ENCODE data around the gene PCDH1. TPM values are rescaled to one million over a fixed set of nuclear protein-coding genes. Genes with fewer than 3 reads are reported as not detected.
"Not testable (repeated sequence)": the region's sequence is repeated elsewhere in the genome, so short reads cannot be mapped to it uniquely, and the experiment has no call there.

Gene PCDH1
- polyA plus RNA-seq, 1 donor, result 13.6 TPM

DNA sequence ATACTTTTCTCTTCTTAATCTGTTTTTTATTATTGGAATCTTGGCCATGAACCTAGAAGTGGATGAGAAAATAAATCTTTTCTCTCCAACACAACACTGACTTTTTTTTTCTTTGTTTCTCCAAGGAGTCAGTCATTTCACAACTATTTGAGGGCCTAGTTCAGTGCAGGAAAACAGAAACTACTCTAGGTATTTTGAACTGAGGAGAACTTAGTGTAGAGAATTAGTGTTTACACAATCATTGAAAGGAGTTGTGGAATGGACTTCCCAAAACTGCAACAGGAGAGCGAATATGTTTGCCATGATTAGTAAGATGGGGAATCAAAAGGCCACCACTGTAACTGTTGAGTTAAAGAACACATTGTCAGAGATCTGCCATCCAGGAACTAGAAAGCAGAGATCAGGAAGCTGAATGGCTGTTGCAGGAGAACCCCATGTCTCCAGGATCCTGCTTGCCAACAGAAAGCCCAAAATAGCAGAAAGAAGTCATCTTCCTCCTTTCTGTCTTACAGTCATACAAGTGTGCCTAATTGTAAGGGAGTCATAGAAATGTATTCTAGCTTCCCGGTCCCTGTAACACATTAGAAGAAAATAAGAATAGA, 20.3 kb upstream of the PCDH1 start:
- DNase-seq (ENCODE audit: low read depth), result no peak

DNA sequence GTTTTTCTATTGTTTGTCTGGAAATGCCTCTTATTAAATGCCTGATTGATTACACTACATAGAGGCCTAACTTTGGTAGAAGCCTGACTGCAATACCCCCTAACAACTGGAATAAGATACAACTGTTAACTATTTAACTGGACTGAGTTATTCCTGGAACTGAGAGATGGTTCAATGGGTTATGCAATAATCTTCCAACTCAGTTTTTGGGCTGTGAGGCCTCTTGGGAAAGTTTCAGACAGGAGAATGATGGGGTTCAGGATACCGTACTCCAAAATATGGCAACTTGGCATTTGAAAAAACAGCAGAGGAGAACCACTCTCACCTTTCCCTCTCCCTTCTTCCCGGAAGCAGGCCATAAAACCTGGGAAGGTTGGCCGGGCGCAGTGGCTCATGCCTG, 19.2 kb upstream of the PCDH1 start:
- DNase-seq (ENCODE audit: low read depth), result no peak

DNA sequence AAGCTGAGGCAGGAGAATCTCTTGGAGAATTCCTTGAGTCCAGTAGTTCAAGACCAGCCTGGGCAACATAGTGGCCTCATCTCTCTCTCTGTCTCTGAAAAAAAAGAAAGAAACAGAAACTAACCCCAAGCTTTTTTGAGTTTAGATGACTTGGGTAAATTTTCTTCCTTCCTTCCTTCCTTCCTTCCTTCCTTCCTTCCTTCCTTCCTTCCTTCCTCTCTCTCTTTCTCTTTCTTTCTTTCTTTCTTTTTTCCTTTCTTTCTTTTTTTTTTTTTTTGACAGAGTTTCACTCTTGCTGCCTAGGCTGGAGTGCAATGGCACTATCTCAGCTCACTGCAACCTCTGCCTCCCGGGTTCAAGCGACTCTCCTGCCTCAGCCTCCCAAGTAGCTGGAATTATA, 12.2 kb upstream of the PCDH1 start:
- not testable (repeated sequence) for DNase-seq (ENCODE audit: low read depth)

DNA sequence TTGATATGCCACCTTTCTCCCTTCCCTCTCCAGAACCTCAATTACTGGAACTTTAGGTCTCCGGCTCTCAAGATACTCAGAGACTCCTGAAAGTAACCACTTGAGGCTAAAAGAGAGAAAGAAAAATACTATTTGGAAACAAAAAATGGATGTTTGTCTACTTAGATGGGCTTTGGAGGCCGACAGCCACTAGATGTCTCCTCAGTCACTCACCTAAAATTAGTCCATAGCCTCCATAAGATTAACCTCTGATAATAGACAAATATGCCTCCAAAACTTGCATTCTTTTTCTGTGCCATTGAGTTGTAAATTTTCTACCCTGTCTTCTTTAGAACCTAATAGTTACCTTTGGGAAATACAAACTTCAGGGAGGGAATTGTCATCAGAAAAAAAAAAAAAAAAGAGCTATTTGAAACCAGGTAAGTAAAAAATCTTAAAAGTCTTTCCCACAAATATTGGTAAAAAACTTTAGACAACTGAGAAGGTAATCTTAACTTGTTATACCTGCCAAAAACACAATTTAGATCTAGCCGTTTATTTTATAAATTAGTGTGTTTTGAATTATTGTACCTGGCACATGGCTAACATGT, 11.2 kb upstream of the PCDH1 start:
- no peak for DNase-seq (ENCODE audit: low read depth)

DNA sequence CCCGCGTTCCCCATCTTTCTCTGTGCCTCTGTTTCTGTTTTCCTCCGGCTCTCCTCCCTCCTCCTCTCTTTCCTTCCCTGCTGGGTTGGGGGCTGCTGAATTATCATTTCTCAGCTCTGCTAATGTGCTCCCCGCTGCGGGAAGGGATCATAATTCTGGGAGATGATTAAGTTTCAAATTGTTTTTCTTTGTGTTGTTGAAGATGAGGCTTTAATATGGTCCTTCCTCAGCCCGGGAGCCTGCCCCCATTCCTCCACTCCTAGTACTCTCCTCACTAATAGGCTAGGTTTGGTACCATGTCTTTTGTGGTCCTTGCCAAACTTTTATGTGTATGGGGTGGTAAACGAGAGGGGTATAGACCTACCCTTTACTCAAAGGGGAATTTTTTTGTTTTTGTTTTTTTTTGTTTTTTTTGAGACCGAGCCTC, 5.7 kb upstream of the PCDH1 start:
- DNase-seq (ENCODE audit: low read depth), result no peak

DNA sequence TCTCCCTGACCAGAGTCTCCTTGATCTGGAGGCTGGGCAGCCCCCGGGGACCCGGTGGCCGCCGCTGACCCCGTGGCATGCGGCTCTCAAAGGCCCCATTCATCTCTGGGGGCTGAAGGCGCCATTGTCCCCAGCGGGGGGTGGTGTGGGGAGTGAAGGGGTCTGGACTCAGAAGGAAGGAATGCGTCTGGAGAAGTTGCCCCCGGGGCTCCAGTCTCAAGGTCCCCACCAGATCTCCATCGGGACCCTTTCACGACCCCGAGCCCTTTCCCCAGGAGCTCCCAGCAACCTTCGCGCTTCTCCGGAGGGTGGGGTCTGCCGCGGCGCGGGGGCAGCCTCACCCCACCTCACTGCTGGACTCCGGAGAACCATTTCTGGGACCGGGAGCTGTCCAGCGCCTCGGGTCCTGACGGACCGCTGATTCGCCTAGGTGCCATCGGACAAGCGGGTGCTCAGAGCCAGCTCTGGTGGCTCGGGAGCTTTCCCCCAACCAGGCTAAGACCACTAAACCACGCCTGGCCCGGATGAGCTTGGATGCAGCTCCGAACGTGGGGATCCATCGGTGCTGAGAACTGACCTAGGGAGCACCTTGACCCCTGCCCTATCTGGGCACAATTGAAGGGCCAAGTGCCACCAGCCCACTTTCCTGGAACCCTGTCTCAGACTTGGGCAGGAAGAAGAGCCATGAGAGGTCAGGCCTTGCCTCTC, 5.1 kb upstream of the PCDH1 start:
- DNase-seq (ENCODE audit: low read depth), result no peak

DNA sequence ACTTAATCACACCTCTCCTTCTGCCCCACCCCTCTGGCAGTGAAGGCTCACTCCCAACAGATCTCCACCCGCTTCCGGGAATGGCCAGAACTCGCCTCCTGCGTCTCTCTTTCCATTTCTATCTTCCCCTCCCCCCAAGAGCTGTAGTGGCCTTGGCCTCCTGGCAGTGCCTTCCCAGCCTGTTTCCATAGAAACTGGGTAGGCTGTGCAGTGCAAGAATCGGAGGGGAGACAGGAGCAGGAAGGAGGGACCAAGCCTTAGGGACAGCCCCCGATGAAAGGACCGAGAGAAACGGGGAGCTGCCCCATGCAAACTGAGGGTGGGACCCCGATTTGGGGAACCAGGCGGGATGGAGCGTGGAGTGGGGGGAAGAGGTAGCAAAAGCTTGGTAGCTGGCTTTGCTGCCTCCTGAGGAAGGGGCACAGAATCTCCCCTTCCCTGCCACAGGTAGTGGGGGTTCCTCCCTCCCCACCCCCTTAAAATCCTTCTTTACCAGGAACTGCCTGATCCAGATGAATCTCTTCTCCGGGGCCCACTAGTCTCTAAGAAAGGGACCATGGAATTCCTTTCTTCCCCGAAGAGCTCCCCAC, 4.5 kb upstream of the PCDH1 start:
- DNase-seq (ENCODE audit: low read depth), result no peak

DNA sequence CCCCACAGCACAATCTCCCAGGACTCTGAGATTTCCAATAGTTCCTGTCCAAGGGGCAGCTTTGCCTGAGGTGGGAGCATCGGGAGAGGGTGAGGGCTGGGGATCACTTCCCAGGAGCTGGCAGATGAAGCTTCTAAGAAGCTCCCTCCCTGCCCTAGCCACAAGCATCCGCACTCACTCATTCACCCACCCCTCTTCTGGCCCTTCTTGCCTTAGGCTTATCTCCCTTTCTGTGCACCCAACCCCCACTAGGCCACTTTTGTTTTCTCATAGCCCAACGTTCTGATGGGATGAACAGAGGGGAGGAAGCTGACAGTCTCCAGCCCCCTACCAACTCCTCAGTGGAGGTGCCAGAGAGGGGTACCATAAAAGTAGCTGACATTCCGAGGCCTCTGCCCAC, 3.7 kb upstream of the PCDH1 start:
- no peak for DNase-seq (ENCODE audit: low read depth)

DNA sequence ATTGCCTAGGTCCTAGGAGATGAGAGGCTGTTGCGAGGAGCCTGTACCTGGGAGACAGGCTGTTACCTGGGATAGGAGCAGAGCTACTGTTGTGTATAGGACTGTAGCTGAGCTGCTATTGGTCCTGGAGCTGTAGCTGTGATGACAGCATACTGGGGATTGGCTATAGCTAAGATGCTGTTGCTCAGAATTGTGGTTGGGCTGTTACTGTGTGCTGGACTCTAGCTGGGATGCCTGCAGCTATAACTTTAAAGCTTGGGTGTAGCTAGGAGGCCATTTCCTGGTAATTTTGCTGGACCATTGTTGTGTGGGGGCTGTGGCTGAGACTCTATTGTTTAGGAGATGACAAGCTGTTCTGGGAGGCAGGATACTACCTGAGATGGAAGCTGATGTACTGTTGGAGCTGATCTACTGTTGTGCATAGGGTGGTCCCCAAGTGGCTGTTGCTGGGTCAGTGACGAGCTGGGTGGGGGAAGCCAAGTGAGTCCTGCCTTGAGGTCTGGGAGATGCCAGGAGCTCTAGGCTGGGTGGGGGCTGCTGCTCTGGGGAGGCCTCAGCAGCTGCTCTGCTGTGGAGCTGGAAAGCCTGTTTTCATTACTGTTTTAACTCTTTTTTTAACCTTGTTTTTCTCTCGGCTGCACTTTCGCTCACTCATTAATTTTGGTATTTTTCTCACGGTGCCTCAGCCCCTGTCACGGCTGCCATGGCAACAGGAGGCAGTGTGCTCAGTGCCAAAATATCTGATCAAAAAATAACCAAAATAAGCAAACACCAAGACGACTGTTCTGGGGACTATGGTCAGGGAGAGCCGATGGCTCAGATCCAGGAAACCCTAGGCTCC, 3.0 kb upstream of the PCDH1 start:
- DNase-seq (ENCODE audit: low read depth), result no peak

DNA sequence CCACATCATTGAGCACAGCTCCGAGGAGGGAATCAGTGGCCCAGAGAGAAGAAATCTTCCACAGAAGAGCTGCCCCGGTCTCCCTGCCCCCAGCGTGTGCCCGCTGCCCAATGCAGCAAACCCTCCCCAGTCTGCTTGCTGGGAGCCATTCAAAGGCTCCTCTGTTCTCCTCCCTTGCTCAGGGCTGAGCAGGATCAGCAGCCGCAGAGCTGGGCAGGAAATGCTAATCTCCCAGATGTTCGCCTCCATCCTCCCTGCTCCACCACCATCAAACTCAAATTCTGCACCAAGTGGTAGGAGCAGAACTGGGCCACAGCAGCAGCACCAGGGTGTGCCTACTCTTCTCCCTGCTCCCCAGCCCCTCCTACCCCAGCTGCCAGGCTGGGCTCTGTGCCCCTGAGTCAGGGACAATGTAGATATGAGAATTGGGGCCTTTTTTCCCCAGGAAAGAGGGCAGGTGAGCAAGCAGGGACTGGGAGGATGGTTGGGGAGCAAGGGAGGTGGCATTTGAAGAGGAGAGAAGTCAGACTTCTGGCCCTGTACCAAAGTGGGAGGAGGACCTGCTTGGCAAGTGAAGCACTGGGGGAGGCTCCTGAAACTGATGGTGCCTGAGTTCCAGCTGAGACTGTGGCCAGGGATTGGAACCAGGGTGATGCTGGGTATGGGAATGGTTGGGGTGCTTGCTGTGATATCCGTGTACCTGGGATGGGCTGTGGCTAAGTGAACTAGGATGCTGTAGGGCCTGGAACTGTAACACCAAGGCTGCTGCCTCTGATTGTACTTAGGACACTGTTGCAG, 1.9 kb upstream of the PCDH1 start:
- DNase-seq (ENCODE audit: low read depth), result no peak

DNA sequence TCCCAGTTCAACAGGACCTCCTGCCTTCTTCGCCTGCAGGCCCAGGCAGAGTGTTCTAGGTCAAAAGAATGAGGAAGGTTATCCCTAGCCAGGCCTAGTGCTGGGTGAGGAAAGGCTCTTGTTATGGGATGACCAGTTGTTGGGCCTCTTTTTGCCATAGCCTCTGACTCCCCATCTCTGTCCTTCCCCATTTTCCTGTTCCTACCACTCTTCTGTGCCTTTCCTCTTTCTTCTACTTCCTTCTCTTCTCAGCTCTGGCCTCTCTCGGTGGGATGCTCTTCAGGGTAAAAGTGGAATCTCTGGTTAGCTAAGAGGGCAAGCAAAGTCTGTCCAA, 1.2 kb upstream of the PCDH1 start:
- no peak for DNase-seq (ENCODE audit: low read depth)

DNA sequence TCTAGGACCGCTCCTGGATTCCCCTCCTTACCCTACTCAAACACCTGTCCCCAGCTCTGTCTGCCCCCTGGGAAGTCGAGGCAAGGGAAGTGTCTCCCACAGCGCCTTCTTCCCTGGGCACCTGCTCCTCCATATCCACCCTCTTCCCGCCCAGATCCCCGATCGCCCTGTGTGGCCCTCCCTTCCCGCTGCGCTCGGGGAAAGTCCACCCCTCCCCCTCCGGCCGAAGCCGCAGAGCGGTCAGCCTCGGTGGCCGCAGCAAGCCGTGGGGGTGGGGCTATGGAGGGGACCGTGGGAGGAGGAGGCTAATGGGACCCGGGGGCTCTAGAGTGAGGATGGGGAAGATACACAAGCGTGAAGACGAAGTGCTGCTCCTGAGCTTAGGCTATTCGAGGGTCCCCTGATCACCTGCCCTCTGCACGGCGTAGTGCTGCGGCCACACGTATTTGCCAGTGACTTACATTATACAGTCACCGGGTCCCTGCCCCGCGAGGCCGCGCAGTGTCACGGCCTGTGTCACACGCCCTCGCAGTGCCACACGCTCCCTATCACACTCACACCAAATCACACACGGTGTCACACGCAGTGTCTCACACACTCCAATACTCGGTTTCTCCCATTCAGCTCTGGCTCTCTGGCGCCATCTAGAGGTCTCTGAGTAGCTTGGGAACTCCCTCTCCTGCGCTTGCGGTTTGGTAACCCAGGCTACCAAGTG, 658 bp upstream of the PCDH1 start:
- peak; percentile 82 for DNase-seq (ENCODE audit: low read depth)

DNA sequence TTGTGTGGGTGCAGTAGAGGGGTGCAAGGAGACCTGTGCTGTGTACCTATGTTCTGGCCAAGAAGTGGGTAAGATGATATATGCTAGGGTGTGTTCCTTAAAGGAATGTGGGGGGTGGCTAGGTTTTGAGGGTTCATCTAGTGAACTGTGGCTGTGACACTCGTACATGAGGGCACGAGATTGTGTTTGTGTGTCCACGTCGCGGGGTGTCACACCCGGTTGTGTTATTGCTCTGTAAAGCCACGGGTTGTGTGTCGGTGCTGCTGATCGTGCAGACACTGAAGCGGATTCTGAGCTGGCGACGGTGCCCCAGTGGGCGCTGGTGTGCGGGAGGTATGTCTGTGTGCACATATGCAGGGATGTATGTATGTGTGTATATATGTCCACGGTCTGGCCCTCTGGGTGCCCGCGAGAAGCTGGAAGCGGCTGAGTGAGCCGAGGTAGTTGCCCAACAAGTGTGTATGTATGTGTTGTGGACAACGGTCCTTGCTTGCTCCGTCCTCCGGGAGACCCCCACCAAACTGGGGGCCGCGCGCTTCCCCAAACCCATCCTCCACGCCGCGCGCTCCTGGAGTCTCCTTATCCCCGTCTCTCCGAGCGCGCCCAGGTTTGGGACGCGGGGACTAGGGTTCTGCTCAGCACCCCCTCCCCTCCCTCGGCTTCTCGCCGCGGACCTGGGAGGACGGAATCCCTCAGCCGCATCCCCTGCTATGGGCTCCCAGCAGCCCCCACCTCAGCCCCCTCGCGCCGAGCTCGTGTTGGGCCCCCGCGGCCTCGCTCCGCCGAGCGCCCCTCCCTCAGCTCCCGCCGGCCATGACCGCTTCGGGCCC, 639 bp downstream of the PCDH1 start:
- no peak for DNase-seq (ENCODE audit: low read depth)

DNA sequence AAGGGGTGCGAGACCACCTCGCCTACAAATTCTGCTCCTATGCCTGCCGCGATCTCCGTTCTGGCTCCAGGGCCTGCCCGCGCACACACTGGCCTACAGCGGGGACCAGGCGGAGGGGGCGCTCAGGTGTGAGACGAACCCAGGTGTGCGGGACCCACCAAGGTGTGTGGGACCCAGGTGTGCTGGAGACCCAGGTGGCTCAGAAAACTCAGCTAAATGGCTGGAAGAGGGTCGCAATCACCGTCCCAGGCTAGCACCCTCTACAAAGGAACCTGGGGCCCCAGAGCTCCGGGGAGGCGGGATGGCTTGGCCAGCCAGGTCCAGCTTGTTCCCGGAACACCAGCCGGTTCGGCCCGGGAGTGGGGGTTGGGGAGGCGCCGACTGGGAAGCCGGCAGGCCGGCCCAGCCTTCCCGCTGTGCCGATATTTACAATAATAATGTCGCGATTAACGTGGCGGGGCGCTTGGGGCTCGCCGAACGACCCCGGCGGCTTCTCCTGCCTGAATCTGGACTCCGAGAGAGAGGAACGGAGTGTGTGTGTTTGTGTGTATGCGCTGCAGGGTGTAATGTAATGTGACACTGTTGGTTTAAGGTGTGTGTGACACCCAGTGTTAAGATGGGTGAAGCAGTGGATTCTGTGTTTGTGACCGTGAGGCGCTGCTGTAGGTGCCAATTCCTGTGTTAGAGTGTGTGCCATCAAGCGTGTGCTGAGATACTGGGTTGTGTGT, 1.4 kb downstream of the PCDH1 start:
- no peak for DNase-seq (ENCODE audit: low read depth)

DNA sequence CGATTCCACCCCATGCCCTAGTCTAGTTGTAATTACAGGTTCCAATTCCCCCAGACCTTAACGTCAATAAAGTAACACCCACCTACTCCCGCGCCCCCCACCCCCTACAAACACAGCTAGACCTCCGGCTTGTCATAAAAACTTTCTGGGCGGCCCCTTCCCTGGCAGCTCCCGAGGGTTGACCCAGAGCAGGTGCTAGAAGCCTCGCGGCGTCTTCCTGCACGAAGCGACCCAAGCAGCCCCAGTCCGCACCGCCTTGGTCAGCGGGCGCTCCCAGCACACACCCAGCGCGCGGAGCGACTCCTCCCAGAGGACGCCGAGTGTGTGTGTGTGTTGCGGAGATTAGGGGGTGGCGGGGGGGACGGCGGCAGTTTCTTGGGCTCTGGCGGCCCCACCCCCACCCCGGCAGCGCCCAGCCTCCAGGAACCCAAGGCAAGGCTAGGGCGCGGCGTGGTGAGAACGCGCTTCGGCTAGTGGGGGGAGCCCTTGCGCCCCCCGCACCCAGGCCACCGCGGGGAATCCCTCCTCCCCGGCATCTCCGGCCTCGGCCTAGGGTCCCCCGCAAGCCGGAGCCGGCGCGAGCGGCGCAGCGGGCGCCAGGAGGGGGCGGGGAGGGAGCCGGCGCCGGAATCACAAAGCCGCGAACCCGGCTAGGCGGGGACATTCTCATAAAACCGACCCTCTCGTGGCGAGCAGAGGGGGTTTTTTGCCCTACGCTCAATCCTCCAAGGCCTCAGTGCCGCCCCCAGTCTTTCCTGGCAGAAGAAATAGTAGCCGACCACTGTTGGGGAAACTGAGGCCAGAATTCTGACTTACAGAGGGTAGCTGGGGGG, 2.2 kb downstream of the PCDH1 start:
- no peak for DNase-seq (ENCODE audit: low read depth)

DNA sequence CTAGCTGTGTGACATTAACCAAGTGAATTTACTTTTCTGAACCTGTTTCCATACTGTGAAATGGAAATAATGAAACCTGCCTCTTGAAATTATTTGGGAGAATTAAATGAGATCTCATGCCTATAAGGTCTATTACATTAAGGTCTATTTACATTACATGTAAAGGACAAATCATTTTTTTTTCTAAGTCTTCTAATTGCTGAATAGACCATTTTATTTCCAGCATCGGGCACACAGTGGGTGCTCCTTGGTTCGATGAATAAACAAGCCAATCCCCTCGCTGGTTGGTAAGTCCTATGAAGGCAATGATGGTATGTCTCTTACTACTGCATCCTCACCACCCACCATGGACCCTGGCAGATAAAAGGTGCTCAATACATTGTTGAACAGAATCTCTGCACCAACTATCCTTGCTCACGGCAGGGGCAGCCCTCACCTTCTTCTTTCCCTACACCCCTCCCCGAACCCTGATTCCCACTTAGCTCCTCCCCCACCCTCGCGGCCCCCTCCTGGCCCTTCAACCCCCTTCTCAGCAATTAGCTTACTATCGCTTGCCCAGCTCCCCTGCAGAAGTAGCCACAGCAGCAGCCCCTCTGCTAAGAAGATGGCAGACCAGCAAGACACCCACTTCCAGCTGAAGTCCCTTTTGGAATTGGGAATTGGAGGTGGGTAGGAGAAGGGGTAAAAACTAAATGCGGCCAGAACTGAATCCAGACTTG, 3.0 kb downstream of the PCDH1 start:
- no peak for DNase-seq (ENCODE audit: low read depth)

DNA sequence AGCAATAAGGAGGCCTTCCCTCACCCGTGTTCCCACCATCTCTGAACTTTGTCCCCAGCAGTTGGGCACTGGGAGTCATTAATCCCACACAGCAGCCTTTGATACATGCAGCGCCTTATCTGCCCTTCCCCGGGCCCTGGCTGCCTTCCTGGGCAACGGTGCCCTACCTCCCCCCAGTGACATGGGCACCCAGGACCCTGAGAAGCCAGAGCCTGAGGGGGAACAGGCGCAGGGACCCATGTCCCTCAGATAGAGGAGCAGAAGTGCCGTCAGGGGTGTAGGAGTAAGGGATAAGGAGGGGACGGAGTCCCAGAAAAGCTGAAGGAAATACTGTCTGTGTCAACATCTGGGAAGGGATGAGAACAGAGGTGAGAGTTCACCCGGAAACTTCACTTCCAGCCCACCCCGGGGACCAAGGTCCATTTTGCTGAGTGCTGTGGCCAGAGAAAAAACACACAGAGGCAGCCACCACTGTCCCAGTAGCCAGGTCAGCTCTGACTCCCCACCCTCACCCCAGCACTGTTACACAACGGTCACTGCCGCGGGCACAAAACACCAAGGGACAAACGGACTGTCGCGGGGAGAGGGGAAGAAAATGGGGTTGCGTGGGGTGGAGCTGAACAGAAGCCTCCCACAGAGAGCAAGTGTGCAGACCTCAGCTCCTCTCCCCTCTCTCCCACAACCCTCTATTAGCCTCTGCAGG, 3.8 kb downstream of the PCDH1 start:
- no peak for DNase-seq (ENCODE audit: low read depth)
